CD4-positive, alpha-beta memory T cell (primary cell): ENCODE measurements around the gene SLC2A11. TPM values are rescaled to one million over a fixed set of nuclear protein-coding genes. Genes with fewer than 3 reads are reported as not detected.

Experiments
- CTCF ChIA-PET: fragments of 350-600 bp; sonication (Branson Sonifier 250); formaldehyde crosslinking; loops from one replicate; lab custom pipeline; 2021; ENCODE audit warnings: inconsistent platforms; ENCODE audit not compliant: partially characterized antibody; lab: Charles Lee
- POLR2A ChIA-PET: fragments of 350-600 bp; sonication (Branson Sonifier 250); formaldehyde crosslinking; loops from one replicate; lab custom pipeline; 2021; ENCODE audit not compliant: partially characterized antibody; lab: Charles Lee
- DNase-seq, 5 donors: peaks; one replicate each; pipeline versions ENCODE4 v3.0.0 to v3.0.0-alpha.2; 2020 to 2022; ENCODE audit warnings: mixed read lengths in 1 of 5
- H3K27ac ChIP-seq: one replicate; pipeline ENCODE4 v1.7.0; 2013; ENCODE audit warnings: low read depth, low read length
- H3K27me3 ChIP-seq: 2 replicates; pipeline ENCODE4 v1.7.0; 2013; ENCODE audit warnings: mild to moderate bottlenecking, low read length, moderate library complexity; ENCODE audit not compliant: insufficient read depth
- H3K36me3 ChIP-seq: 2 replicates; pipeline ENCODE4 v1.7.0; 2013; ENCODE audit warnings: mild to moderate bottlenecking, low read length, moderate library complexity; ENCODE audit not compliant: insufficient read depth
- H3K4me1 ChIP-seq: 2 replicates; pipeline ENCODE4 v1.7.0; 2013; ENCODE audit warnings: mild to moderate bottlenecking, low read length, moderate library complexity; ENCODE audit not compliant: insufficient read depth
- H3K4me3 ChIP-seq, 2 donors: one replicate each; pipeline ENCODE4 v1.7.0; 2013; ENCODE audit warnings: low read length in 2 of 2, mild to moderate bottlenecking in 1 of 2
- H3K9me3 ChIP-seq, 2 donors: one replicate each; pipeline ENCODE4 v1.7.0; 2013; ENCODE audit warnings: low read length in 2 of 2, control low read depth in 1 of 2; ENCODE audit not compliant: control insufficient read depth in 1 of 2
- H3K27ac Mint-ChIP-seq, 7 donors: one replicate each; pipeline ENCODE4 v1.8.0; 2020 to 2021; ENCODE audit warnings: mixed read lengths in 7 of 7, mild to moderate bottlenecking in 6 of 7, inconsistent platforms in 3 of 7, moderate library complexity in 3 of 7
- H3K27me3 Mint-ChIP-seq, 2 donors: one replicate each; pipeline ENCODE4 v1.8.0; 2020 to 2021; ENCODE audit warnings: mixed read lengths in 2 of 2
- H3K36me3 Mint-ChIP-seq, 2 donors: one replicate each; pipeline ENCODE4 v1.8.0; 2020 to 2021; ENCODE audit warnings: mixed read lengths in 2 of 2, inconsistent platforms in 1 of 2, mild to moderate bottlenecking in 1 of 2
- H3K4me1 Mint-ChIP-seq, 4 donors: one replicate each; pipeline ENCODE4 v1.8.0; 2020 to 2021; ENCODE audit warnings: mixed read lengths in 4 of 4, mild to moderate bottlenecking in 1 of 4
- H3K4me3 Mint-ChIP-seq, 8 donors: one replicate each; pipeline ENCODE4 v1.8.0; 2020 to 2021; ENCODE audit warnings: mixed read lengths in 8 of 8, mild to moderate bottlenecking in 7 of 8, moderate library complexity in 6 of 8, inconsistent platforms in 3 of 8
- H3K9me3 Mint-ChIP-seq, 8 donors: one replicate each; pipeline ENCODE4 v1.8.0; 2020 to 2021; ENCODE audit warnings: mixed read lengths in 8 of 8, mild to moderate bottlenecking in 5 of 8, inconsistent platforms in 3 of 8, moderate library complexity in 1 of 8
- intact Hi-C: fragments of 100-400 bp; cut with micrococcal nuclease; formaldehyde crosslinking; loops from one replicate; pipeline ENCODE4 v1.15.1; 2023
- polyA plus RNA-seq, 2 donors: library from polyadenylated mRNA; unstranded; fragments of 300-500 nt; fragmentation: Illumina TruSeq; gene quantifications; one replicate each; pipeline ENCODE4 v1.2.3, GENCODE V29; 2021
- total RNA-seq, 2 experiments: library from RNA; stranded (reverse); gene quantifications; one replicate each; pipeline ENCODE4 v1.2.3, GENCODE V29; 2021

SLC2A11 gene
- total and polyA plus RNA-seq, 4 experiments from 2014 or later: 3.9 to 27.2 (median 14.8) TPM

- H3K4me1 Mint-ChIP-seq: no peaks in the 10 kb centered on the region
- no peak for DNase-seq
- H3K36me3 Mint-ChIP-seq: peaks cover 25 to 32% of the 10 kb centered on the region in 2 donors
- H3K27me3 Mint-ChIP-seq: no peaks in the 10 kb centered on the region
- Histone ChIP-seq H3K27me3 (no peaks in the 10 kb centered on the region), H3K4me3 (no peak overlapping the region), H3K27ac (no peak overlapping the region), H3K36me3 (peaks cover 3% of the 10 kb centered on the region), H3K4me1 (no peaks in the 10 kb centered on the region), H3K9me3 (no peaks in the 10 kb centered on the region)
- intact Hi-C loops: no loop called here
- H3K27ac Mint-ChIP-seq: no peak overlapping the region
- H3K9me3 Mint-ChIP-seq: no peaks in the 10 kb centered on the region
- ChIA-PET CTCF (no interaction called here), POLR2A (interaction anchor here (1.1 kb wide), 1 partner anchor 20 kb away, joined by 3 read pairs; the partner anchor contains the start of gene SLC2A11)
- no peak overlapping the region for H3K4me3 Mint-ChIP-seq
Measured at GRCh38 chr22:23877566-23877965, 19.9 kb downstream of the SLC2A11 start.

- H3K9me3 ChIP-seq: no peaks in the 10 kb centered on the region
- H3K36me3 ChIP-seq: peaks cover 3% of the 10 kb centered on the region
- Mint-ChIP-seq H3K4me1 (no peaks in the 10 kb centered on the region), H3K9me3 (no peaks in the 10 kb centered on the region), H3K27me3 (no peaks in the 10 kb centered on the region), H3K4me3 (no peak overlapping the region), H3K27ac (no peak overlapping the region), H3K36me3 (peaks cover 25 to 32% of the 10 kb centered on the region in 2 donors)
- ChIA-PET CTCF (no interaction called here), POLR2A (interaction anchor here (1.1 kb wide), 1 partner anchor 21 kb away, joined by 3 read pairs; the partner anchor contains the start of gene SLC2A11)
- DNase-seq: no peak
- no peaks in the 10 kb centered on the region for H3K27me3 ChIP-seq
- H3K4me1 ChIP-seq: no peaks in the 10 kb centered on the region
- intact Hi-C loops: no loop called here
- no peak overlapping the region for H3K27ac ChIP-seq
- no peak overlapping the region for H3K4me3 ChIP-seq
Measured at GRCh38 chr22:23878219-23878618, 20.5 kb downstream of the SLC2A11 start.

GRCh38 chr22:23882370-23882769, 24.7 kb downstream of the SLC2A11 start:
- H3K27ac Mint-ChIP-seq: no peak overlapping the region
- no peak overlapping the region for H3K4me3 Mint-ChIP-seq
- H3K9me3 Mint-ChIP-seq: no peaks in the 10 kb centered on the region
- Histone ChIP-seq H3K27ac (no peak overlapping the region), H3K4me3 (no peak overlapping the region), H3K27me3 (no peaks in the 10 kb centered on the region), H3K9me3 (no peaks in the 10 kb centered on the region), H3K4me1 (no peaks in the 10 kb centered on the region), H3K36me3 (peaks cover 3% of the 10 kb centered on the region)
- POLR2A ChIA-PET: interaction anchor here (1.1 kb wide), 1 partner anchor 12 kb away, joined by 3 read pairs; the partner anchor contains the start of gene MIF
- H3K4me1 Mint-ChIP-seq: no peaks in the 10 kb centered on the region
- intact Hi-C loops: no loop called here
- no peak for DNase-seq
- CTCF ChIA-PET: interaction anchor here (1.3 kb wide), 1 partner anchor 11 kb away, joined by 3 read pairs; no protein-coding TSS in a partner anchor
- no peaks in the 10 kb centered on the region for H3K27me3 Mint-ChIP-seq
- H3K36me3 Mint-ChIP-seq: peaks cover 14 to 17% of the 10 kb centered on the region in 2 donors

GRCh38 chr22:23883658-23884057, 26.0 kb downstream of the SLC2A11 start:
- intact Hi-C loops: no loop called here
- H3K27ac Mint-ChIP-seq: no peak overlapping the region

GRCh38 chr22:23884140-23884539, 26.5 kb downstream of the SLC2A11 start:
- POLR2A ChIA-PET: interaction anchor here (1.5 kb wide), 1 partner anchor 10 kb away, joined by 4 read pairs; the partner anchor contains the start of gene MIF

More at GRCh38 chr22:23883658-23884057, 26.0 kb downstream of the SLC2A11 start:
- Mint-ChIP-seq H3K27me3 (no peaks in the 10 kb centered on the region), H3K4me1 (no peaks in the 10 kb centered on the region), H3K36me3 (peaks cover 6 to 10% of the 10 kb centered on the region in 2 donors), H3K9me3 (no peaks in the 10 kb centered on the region), H3K4me3 (no peak overlapping the region)
- DNase-seq: no peak
- ChIA-PET POLR2A (interaction anchor here (1.5 kb wide), 1 partner anchor 11 kb away, joined by 4 read pairs; the partner anchor contains the start of gene MIF), CTCF (interaction anchor here (1.2 kb wide), 1 partner anchor 11 kb away, joined by 3 read pairs; the partner anchor contains the start of gene MIF)
- H3K4me3 ChIP-seq: no peak overlapping the region
- no peaks in the 10 kb centered on the region for H3K27me3 ChIP-seq
- H3K27ac ChIP-seq: no peak overlapping the region
- H3K36me3 ChIP-seq: no peaks in the 10 kb centered on the region
- H3K4me1 ChIP-seq: no peaks in the 10 kb centered on the region
- H3K9me3 ChIP-seq: no peaks in the 10 kb centered on the region

GRCh38 chr22:23888615-23889401, 31.1 kb downstream of the SLC2A11 start:
- no peaks in the 10 kb centered on the region for H3K9me3 ChIP-seq
- Mint-ChIP-seq H3K27ac (no peak overlapping the region), H3K36me3 (no peaks in the 10 kb centered on the region), H3K4me1 (peaks cover 6 to 12% (median 9%) of the 10 kb centered on the region in 4 donors), H3K9me3 (no peaks in the 10 kb centered on the region), H3K4me3 (no peak overlapping the region), H3K27me3 (no peaks in the 10 kb centered on the region)
- intact Hi-C loops: no loop called here
- no peak overlapping the region for H3K4me3 ChIP-seq
- H3K27ac ChIP-seq: no peak overlapping the region
- no peak for DNase-seq
- no peaks in the 10 kb centered on the region for H3K36me3 ChIP-seq
- no peaks in the 10 kb centered on the region for H3K27me3 ChIP-seq
- peaks cover 10% of the 10 kb centered on the region for H3K4me1 ChIP-seq
- ChIA-PET POLR2A (interaction anchor here (1.8 kb wide), 1 partner anchor 25 kb away, joined by 6 read pairs; no protein-coding TSS in a partner anchor), CTCF (interaction anchor here (0.7 kb wide), 1 partner anchor 9 kb away, joined by 3 read pairs; no protein-coding TSS in a partner anchor)

More at GRCh38 chr22:23884140-23884539, 26.5 kb downstream of the SLC2A11 start:
- Histone ChIP-seq H3K4me3 (no peak overlapping the region), H3K36me3 (no peaks in the 10 kb centered on the region), H3K4me1 (no peaks in the 10 kb centered on the region), H3K9me3 (no peaks in the 10 kb centered on the region), H3K27me3 (no peaks in the 10 kb centered on the region), H3K27ac (no peak overlapping the region)
- Mint-ChIP-seq H3K4me3 (no peak overlapping the region), H3K36me3 (peaks cover 4 to 8% of the 10 kb centered on the region in 2 donors), H3K27ac (no peak overlapping the region), H3K9me3 (no peaks in the 10 kb centered on the region), H3K4me1 (no peaks in the 10 kb centered on the region), H3K27me3 (no peaks in the 10 kb centered on the region)
- intact Hi-C loops: no loop called here
- DNase-seq: no peak
- CTCF ChIA-PET: no interaction called here

- DNase-seq: no peak
- intact Hi-C loops: loop anchor here (5.0 to 10.0 kb wide), 2 partner anchors 32 to 665 kb away; partner anchors contain the start of genes GUCD1, SLC2A11 and SNRPD3
- Histone ChIP-seq H3K4me3 (no peak overlapping the region), H3K27ac (no peak overlapping the region), H3K27me3 (no peaks in the 10 kb centered on the region), H3K9me3 (no peaks in the 10 kb centered on the region), H3K36me3 (no peaks in the 10 kb centered on the region), H3K4me1 (peaks cover 10% of the 10 kb centered on the region)
- H3K27ac Mint-ChIP-seq: no peak overlapping the region
- peaks cover 6 to 19% (median 12%) of the 10 kb centered on the region in 4 donors for H3K4me1 Mint-ChIP-seq
- peaks cover 0 to 4% of the 10 kb centered on the region in 2 donors for H3K36me3 Mint-ChIP-seq
- H3K9me3 Mint-ChIP-seq: no peaks in the 10 kb centered on the region
- ChIA-PET POLR2A (no interaction called here), CTCF (no interaction called here)
- no peaks in the 10 kb centered on the region for H3K27me3 Mint-ChIP-seq
- H3K4me3 Mint-ChIP-seq: no peak overlapping the region
Measured at GRCh38 chr22:23889620-23890019, 31.9 kb downstream of the SLC2A11 start.
